ENCODE results near the gene CNIH3.

Gene CNIH3

DNA sequence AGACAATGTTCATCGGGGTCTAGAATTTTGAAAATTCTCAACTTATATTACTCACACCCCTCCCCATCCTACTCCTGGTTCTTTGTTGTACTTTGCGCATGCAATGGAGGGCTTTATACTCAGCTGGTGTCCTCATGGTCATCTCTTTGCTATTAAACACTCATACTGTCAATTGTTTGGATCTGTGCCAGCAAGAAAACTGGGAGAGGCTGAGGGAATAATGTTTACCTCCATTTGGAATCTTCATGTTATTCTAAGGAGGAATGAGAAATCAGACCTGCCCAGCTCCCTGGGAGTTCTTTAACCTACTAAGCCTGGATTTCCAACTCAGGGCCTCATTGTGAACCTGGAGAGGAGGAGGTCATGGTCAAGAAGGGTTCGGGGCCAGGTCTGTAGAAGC is 169.5 kb downstream of the CNIH3 start:
- no peak overlapping the region for H3K27ac ChIP-seq (ENCODE audit: low read depth, low read length, poor library complexity, severe bottlenecking)
- no peak overlapping the region for H3K4me2 ChIP-seq (ENCODE audit: low read length)
- no peaks in the 10 kb centered on the region for H4K20me1 ChIP-seq (ENCODE audit: insufficient read depth, low read length)
- no peaks in the 10 kb centered on the region for H3K36me3 ChIP-seq (ENCODE audit: insufficient read depth, low read length)
- no peak overlapping the region for H3K9ac ChIP-seq (ENCODE audit: low read length)
- no peaks in the 10 kb centered on the region for H3K9me2 ChIP-seq (ENCODE audit: low read depth, low read length)
- no peak overlapping the region for H2AFZ ChIP-seq (ENCODE audit: low read length)
- H3F3A ChIP-seq (ENCODE audit: insufficient read depth, low read length), result no peaks in the 10 kb centered on the region
- H3K27me3 ChIP-seq (ENCODE audit: insufficient read depth, low read length), result no peaks in the 10 kb centered on the region
- H3K79me2 ChIP-seq (ENCODE audit: insufficient read depth, low read length), result no peaks in the 10 kb centered on the region
- no peaks in the 10 kb centered on the region for H3K4me1 ChIP-seq (ENCODE audit: insufficient read depth, low read length, severe bottlenecking)
- no peak overlapping the region for H3K4me3 ChIP-seq (ENCODE audit: low read depth, low read length, poor library complexity, severe bottlenecking)
- no peak for TF ChIP-seq EZH2 (IDR thresholded peaks at IDR 0.05; ENCODE audit: borderline replicate concordance, low read length)
- TF ChIP-seq, protein P1, sequence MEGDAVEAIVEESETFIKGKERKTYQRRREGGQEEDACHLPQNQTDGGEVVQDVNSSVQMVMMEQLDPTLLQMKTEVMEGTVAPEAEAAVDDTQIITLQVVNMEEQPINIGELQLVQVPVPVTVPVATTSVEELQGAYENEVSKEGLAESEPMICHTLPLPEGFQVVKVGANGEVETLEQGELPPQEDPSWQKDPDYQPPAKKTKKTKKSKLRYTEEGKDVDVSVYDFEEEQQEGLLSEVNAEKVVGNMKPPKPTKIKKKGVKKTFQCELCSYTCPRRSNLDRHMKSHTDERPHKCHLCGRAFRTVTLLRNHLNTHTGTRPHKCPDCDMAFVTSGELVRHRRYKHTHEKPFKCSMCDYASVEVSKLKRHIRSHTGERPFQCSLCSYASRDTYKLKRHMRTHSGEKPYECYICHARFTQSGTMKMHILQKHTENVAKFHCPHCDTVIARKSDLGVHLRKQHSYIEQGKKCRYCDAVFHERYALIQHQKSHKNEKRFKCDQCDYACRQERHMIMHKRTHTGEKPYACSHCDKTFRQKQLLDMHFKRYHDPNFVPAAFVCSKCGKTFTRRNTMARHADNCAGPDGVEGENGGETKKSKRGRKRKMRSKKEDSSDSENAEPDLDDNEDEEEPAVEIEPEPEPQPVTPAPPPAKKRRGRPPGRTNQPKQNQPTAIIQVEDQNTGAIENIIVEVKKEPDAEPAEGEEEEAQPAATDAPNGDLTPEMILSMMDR (IDR thresholded peaks at IDR 0.05; ENCODE audit: low read length), result no peak
- H3K9me3 ChIP-seq (ENCODE audit: low read length), result no peaks in the 10 kb centered on the region

DNA sequence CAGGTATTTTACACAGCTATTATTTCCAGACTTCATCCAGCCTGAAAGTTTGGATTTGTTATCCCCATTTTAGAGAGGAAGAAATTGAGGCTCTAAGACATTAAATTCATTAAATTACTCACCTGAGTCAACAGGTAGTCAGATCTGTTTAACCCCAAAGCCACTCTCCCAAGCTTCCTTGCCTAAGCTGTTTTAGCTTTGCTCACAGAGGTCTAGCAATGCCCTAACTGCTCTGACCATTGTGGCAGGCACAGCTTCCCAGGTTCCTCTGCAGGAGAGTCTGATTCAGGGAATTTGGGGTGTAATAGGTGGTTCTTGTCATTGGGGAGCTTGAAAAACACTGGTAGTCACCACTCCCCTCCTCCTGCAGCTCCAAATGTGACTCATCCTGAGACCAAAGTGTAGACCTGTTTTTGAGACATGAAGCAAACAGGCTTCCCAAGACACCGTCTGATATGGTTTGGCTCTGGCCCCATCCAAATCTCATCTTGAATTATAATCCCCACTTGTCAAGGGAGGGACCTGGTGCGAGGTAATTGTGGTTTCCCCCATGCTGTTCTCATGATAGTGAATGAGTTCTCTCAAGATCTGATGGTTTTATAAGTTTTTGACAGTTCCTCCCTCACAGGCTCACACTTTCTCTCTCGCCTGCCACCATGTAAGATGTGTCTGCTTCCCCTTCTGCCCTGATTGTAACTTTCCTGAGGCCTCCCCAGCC is 170.6 kb downstream of the CNIH3 start:
- Histone ChIP-seq H3K27me3 (ENCODE audit: insufficient read depth, low read length) (no peaks in the 10 kb centered on the region), H3K79me2 (ENCODE audit: insufficient read depth, low read length) (no peaks in the 10 kb centered on the region), H3K9ac (ENCODE audit: low read length) (no peak overlapping the region), H3F3A (ENCODE audit: insufficient read depth, low read length) (no peaks in the 10 kb centered on the region), H4K20me1 (ENCODE audit: insufficient read depth, low read length) (no peaks in the 10 kb centered on the region), H3K4me1 (ENCODE audit: insufficient read depth, low read length, severe bottlenecking) (no peaks in the 10 kb centered on the region), H3K9me2 (ENCODE audit: low read depth, low read length) (no peaks in the 10 kb centered on the region), H3K27ac (ENCODE audit: low read depth, low read length, poor library complexity, severe bottlenecking) (no peak overlapping the region), H3K36me3 (ENCODE audit: insufficient read depth, low read length) (no peaks in the 10 kb centered on the region), H3K4me3 (ENCODE audit: low read depth, low read length, poor library complexity, severe bottlenecking) (no peak overlapping the region), H2AFZ (ENCODE audit: low read length) (no peak overlapping the region), H3K9me3 (ENCODE audit: low read length) (no peaks in the 10 kb centered on the region), H3K4me2 (ENCODE audit: low read length) (no peak overlapping the region)
- TF ChIP-seq EZH2 (IDR thresholded peaks at IDR 0.05; ENCODE audit: borderline replicate concordance, low read length), result no peak
- TF ChIP-seq, protein P1 (IDR thresholded peaks at IDR 0.05; ENCODE audit: low read length), result no peak

DNA sequence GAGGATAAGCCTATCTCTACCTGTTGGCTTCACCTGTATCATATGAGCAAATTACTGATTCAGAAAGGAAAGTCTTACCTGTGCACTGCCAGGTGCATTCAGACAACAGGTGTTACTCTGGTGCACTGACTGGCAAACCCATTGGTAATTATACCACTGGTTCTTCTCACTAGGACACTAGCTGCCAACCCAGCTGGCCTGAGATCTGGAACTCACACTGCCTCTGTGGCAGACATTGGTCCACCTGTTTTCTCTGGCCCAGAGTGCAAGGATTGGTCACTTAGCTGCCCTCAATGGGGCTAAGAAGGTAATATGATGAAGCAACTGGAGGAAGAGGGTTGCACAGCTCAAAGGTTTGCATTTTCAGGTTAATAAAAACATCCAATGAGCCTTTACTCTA is 173.2 kb downstream of the CNIH3 start:
- H3K4me3 ChIP-seq (ENCODE audit: low read depth, low read length, poor library complexity, severe bottlenecking), result no peak overlapping the region
- H3K4me1 ChIP-seq (ENCODE audit: insufficient read depth, low read length, severe bottlenecking), result no peaks in the 10 kb centered on the region

More for the DNA sequence above, 173.2 kb downstream of the CNIH3 start:
- Histone ChIP-seq H3K27me3 (ENCODE audit: insufficient read depth, low read length) (no peaks in the 10 kb centered on the region), H3K4me2 (ENCODE audit: low read length) (no peak overlapping the region), H3K36me3 (ENCODE audit: insufficient read depth, low read length) (no peaks in the 10 kb centered on the region), H3K9me3 (ENCODE audit: low read length) (no peaks in the 10 kb centered on the region), H2AFZ (ENCODE audit: low read length) (no peak overlapping the region), H3K79me2 (ENCODE audit: insufficient read depth, low read length) (no peaks in the 10 kb centered on the region), H3K9ac (ENCODE audit: low read length) (no peak overlapping the region), H3K27ac (ENCODE audit: low read depth, low read length, poor library complexity, severe bottlenecking) (no peak overlapping the region), H3K9me2 (ENCODE audit: low read depth, low read length) (no peaks in the 10 kb centered on the region), H4K20me1 (ENCODE audit: insufficient read depth, low read length) (no peaks in the 10 kb centered on the region), H3F3A (ENCODE audit: insufficient read depth, low read length) (no peaks in the 10 kb centered on the region)
- TF ChIP-seq, protein P1 (IDR thresholded peaks at IDR 0.05; ENCODE audit: low read length), result no peak
- TF ChIP-seq EZH2 (IDR thresholded peaks at IDR 0.05; ENCODE audit: borderline replicate concordance, low read length), result no peak

Measured in OCI-LY1 (cell line).